ENCODE measurements around the gene PTH2R.
"Not testable (repeated sequence)": the region's sequence is repeated elsewhere in the genome, so short reads cannot be mapped to it uniquely, and the experiment has no call there.

The PTH2R gene

GRCh38 chr2:208406474-208407451 is at the start of gene PTH2R:
Gene PTH2R (plus strand): TSS chr2:208406792. CDS start chr2:208407044, 252 bp downstream.
- no peak for DNase-seq (ENCODE audit: low read depth)

- DNase-seq (ENCODE audit: low read depth) = no peak
Observed at GRCh38 chr2:208356846-208357574, 49.6 kb upstream of the PTH2R start.

- no peak for DNase-seq (ENCODE audit: low read depth)
Observed at GRCh38 chr2:208358758-208359631, 47.6 kb upstream of the PTH2R start.

- DNase-seq (ENCODE audit: low read depth) = no peak
Observed at GRCh38 chr2:208359632-208359986, 47.0 kb upstream of the PTH2R start.

- no peak for DNase-seq (ENCODE audit: low read depth)
Observed at GRCh38 chr2:208360259-208361076, 46.1 kb upstream of the PTH2R start.

GRCh38 chr2:208361077-208361441 is 45.5 kb upstream of the PTH2R start:
- no peak for DNase-seq (ENCODE audit: low read depth)

GRCh38 chr2:208363485-208363884 is 43.1 kb upstream of the PTH2R start:
- DNase-seq (ENCODE audit: low read depth) = peak; percentile 80

- no peak for DNase-seq (ENCODE audit: low read depth)
Observed at GRCh38 chr2:208366215-208367127, 40.1 kb upstream of the PTH2R start.

- no peak for DNase-seq (ENCODE audit: low read depth)
Observed at GRCh38 chr2:208369091-208369490, 37.5 kb upstream of the PTH2R start.

- DNase-seq (ENCODE audit: low read depth) = no peak
Observed at GRCh38 chr2:208370881-208371633, 35.5 kb upstream of the PTH2R start.

- no peak for DNase-seq (ENCODE audit: low read depth)
Observed at GRCh38 chr2:208371634-208371935, 35.0 kb upstream of the PTH2R start.

GRCh38 chr2:208373460-208374089 is 33.0 kb upstream of the PTH2R start:
- no peak for DNase-seq (ENCODE audit: low read depth)

- no peak for DNase-seq (ENCODE audit: low read depth)
Observed at GRCh38 chr2:208375491-208376068, 31.0 kb upstream of the PTH2R start.

GRCh38 chr2:208377344-208377860 is 29.2 kb upstream of the PTH2R start:
- DNase-seq (ENCODE audit: low read depth) = not testable (repeated sequence)

GRCh38 chr2:208379192-208379591 is 27.4 kb upstream of the PTH2R start:
- DNase-seq (ENCODE audit: low read depth) = no peak

GRCh38 chr2:208384637-208385036 is 22.0 kb upstream of the PTH2R start:
- no peak for DNase-seq (ENCODE audit: low read depth)

GRCh38 chr2:208386541-208386940 is 20.1 kb upstream of the PTH2R start:
- DNase-seq (ENCODE audit: low read depth) = no peak

- no peak for DNase-seq (ENCODE audit: low read depth)
Observed at GRCh38 chr2:208389940-208390339, 16.7 kb upstream of the PTH2R start.

- no peak for DNase-seq (ENCODE audit: low read depth)
Observed at GRCh38 chr2:208392300-208392699, 14.3 kb upstream of the PTH2R start.
